RPMI7951 (cell line): ENCODE data around the gene USP15. TPM values are rescaled to one million over a fixed set of nuclear protein-coding genes. Genes with fewer than 3 reads are reported as not detected.
A peak's percentile ranks its signal among the peaks of the same experiment; 100 is the strongest.

Source experiments
- DNase-seq: peaks from one replicate; pipeline ENCODE4 v3.0.0-alpha.2; 2012; ENCODE audit warnings: low read depth
- total RNA-seq: library from RNA; depleted of rRNA; stranded (reverse); fragments of >200 nt; shearing (Covaris generic); gene quantifications from 2 replicates; pipeline ENCODE4 v1.2.3, GENCODE V29; 2014

Gene USP15
- total RNA-seq, 1 experiment from 2014 or later, result 40.0 TPM

DNA sequence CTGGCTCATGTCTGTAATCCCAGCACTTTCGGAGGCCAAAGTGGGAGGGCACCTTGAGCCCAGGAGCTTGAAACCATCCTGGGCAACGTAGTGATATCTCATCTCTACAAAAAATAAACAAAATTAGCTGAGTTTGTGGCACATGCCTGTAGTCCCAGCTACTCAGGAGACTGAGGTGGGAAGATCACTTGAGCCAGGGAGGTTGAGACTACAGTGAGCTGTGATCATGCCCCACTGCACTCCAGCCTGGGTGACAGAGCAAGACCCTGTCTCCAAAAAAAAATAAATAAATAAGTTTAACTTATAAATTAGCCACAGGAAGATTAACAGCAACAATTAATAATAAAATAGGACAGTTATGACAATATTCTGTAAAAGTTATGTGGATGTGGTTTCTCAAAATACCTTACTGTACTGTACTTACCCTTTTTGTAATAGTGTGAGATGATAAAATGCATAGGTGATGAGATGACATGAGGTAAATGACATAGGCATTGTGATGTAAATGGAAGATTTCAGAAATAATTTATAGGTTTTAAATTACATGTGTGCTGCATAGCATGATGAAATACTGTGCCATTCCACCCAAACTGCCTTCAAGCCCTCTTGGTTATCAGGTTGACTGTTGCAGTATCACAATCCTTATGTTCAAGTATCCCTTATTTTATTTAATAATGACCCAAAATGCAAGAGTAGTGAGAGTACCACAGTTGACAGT is 22.0 kb downstream of the USP15 start:
- no peak for DNase-seq

DNA sequence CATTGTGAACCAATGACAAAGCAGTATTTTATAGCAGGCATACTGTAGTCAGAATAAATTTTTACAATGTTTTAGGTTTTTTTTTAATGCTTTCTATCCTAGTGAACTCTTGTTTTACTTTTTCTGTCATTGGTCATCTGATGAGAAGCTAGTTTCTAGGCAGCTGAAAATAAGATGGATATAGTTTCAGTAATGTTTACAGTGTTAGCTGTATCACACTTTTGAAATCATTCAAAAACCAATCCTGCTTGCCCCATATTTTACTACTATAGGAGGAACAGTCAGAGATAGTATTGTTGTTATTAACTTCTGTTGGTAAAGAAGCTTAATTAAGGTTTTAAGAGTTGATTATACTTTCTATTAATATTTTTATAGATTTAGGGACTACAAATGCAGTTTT is 24.5 kb downstream of the USP15 start:
- no peak for DNase-seq

DNA sequence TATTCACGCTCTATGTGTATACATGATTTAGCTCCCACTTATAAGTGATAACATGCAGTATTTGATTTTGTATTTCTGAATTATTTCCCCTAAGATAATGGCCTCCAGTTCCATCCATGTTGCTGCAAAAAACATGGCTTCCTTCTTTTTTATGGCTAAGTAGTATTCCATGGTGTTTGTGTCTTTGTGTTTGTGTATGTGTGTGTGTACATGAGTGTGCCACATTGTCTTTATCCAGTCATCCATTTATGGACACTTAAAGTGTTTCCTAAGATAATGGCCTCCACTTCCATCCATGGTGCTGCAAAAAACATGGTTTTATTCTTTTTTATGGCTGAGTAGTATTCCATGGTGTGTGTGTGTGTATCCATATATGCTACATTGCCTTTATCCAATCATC is 25.1 kb downstream of the USP15 start:
- no peak for DNase-seq

DNA sequence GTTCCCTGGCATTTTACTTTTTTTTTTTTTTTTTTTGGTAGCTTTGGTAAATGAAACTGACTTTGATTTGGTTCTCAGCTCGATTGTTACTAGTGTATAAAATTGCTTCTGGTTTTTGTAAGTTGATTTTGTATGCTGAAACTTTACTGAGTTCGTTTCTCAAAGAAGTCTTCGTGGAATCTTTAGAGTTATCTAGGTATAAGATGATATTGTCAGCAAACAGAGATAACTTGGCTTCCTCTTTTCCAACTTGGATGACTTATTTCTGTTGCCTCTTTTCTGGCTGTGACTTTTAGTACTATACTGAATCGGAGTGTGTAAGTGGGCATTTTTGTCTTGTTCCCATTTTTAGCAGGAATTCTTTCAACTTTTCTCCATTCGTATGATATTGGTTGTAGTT is 28.1 kb downstream of the USP15 start:
- DNase-seq, result no peak

DNA sequence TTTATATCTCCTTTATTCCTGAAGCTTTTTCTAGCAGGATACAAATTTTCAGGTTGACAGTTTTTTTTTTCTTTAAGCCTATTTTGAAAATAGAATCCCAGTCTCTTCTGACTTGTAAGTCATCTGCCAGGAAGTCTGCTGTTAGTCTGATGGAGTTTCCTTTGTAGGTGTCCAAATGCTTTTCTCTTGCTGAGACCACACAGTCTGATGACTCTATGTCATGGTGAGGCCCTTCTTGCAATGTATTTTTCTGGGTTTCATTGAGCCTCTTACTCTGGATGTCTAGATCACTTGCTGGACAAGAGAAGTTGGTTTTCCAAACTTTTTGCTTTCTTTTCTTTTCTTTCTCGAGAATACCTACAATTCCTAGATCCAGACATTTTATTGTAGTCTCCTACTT is 30.6 kb downstream of the USP15 start:
- DNase-seq, result no peak

DNA sequence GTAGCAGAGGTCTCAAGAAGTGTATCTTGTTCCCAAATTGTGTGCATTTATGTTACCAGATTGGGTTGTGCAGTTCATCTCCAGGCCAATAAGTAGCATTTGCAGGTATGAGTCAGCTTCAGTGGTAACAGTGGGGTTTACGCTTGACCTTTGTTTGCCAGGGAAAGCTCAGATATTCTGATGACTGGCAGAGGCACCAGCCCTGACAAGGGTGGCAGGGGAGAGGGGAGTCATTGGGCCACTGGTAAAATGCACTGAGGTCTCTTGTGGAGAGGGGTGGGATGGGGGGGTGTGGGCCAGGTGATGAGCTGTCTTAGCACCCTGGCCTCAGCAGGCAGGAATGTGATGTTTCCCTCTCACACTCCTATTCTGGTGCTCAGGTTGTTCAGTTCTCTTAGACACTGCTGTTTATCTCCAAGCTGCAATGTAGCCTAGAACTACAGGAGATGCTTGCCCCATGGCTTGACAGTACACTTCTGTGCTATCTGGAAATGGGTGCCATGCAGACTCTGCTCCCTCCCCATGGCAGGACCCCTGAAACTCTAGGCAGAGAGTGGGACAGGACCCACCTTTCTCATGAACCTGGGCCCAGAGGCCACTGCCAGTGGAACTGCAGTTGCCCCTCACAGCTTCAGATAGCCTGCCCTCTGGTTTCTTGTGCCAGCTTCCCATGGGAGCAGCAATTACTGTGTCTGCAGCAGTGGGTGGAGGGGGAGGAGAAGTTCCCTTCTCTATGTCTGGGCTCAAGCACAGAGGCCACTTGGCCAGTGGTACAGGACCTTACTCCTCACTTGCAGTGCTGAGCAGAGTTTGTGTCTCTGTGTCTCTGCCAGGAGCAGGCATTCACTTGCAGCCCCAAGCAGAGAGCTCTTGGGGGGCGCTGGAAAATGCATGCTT is 31.9 kb downstream of the USP15 start:
- peak; percentile 29 for DNase-seq

DNA sequence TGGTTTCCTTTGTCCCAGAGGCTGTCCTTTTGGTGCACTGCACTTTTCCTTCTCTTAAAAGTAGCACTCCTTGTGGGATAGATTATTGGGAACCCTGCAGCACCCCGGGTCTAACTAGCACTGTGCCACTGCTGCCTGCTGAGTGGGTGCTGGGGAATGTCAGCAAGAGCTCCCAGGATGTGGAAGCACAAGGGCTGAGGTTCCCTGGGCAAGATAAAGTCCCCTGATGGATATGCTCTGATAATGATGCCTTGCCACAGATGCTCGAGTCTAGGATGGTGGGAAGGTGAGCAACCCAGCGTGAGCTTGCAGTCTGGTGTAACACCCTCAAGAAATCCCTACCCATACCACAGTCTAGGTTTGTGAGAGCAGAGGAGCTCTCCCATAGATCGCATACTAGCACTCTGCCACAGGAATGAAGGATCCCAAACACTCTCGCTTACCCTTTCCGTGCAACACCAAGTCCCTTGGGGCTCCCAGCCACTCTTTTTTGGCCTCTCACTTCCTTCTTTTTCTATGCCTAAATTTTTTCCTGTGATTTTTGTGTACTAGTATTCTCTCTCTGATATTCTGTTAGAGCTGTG is 32.6 kb downstream of the USP15 start:
- no peak for DNase-seq

DNA sequence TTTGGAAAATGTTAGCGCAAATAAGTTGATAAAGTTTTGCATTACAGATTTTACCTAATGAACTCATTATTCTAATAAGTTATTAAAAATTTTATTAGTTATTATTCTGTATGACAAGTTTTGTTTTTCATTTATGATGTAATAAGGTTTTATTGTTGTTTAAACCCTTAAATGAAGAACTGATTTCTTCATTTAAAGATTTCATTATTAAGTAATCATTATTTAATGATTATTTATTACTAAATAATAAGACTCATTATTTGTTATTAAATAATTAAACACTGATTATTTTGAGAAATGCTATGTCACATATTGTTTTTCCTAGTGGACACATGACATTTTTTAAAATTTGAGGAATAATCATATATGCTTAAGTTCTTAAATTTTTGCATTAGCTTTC is 34.2 kb downstream of the USP15 start:
- no peak for DNase-seq

DNA sequence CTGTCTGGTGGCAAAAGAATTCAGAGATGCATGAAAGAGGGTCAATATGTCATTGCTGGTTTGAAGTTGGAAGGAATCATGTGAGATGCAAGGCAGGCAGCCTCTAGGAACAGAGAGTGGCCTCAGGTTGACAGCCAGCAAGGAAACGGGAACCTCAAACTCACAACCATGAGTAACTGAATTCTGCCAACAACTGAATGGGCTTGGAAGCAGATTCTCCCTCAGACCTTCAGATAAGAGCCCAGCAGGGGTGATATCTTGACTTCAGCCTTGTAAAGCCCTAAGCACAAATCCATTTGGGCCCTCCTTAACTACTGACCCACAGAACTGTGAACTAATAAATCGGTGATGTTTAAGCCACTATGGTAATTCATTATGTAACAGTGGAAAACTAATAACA is 35.8 kb downstream of the USP15 start:
- no peak for DNase-seq

DNA sequence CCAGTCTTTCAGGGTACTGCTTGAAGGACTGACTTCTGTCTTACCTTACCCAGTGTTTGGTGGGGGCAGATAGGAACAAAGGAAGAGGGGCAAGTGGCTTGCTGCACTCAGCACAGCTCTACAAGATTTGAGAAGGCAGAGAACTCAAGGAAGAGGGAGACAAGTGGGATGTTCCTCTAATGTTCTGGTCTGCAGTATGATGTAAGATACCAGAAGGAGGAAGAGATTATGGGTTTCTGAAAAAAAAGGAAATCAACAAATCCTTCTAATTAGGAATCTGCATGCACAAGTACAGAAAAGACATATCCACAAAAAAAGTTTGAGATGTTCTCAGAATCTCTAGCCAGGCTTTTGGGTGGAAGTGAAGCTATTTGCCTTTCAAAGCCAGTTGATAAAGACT is 37.1 kb downstream of the USP15 start:
- no peak for DNase-seq

DNA sequence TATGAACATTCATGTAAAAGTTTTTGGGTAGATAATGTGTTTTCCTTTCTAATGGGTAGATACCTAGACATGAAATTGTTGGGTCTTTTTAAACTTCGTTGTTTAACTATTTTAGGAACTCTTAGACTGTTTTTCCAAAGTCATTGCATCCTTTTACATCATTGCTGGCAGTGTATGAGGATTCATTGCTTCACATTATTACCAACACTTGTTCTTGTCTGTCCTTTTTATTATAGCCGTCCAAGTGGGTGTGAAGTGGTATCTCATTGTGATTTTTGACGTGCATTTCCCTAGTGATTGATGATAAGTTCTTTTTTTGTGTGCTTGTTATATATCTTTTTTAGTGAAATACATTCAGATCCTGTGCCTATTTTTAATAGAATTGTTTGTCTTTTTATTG is 39.4 kb downstream of the USP15 start:
- no peak for DNase-seq

DNA sequence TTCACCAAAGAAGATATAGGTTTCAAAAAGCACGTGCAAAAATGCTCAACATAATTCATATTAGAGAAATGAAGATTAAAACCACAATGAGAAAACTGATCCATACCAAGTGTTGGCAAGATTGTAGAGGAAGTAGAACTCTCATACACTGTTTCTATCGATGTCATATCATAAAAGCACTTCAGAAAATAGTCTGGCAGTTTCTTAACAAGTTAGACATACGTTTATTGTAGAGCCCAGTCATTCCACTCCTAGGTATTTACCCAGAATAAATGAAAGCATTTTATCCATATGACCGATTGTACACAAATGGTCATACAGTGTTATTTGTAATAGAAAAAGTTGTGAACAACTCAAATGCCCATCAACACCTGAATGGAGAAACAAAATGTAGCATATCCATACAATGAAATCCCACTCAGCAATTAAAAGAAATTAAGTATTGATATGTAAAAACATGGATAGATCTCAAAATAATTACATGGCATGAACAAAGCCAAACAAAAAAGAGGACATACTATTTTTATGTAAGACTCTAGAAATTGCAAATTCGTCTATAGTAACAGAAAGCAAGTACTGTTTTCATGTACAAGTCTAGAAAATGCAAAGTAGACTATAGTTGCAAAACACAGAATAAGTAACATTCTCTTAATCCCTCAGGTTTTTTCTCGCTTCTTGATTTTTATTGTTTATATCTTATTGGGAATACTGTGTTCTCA is 41.0 kb downstream of the USP15 start:
- no peak for DNase-seq

DNA sequence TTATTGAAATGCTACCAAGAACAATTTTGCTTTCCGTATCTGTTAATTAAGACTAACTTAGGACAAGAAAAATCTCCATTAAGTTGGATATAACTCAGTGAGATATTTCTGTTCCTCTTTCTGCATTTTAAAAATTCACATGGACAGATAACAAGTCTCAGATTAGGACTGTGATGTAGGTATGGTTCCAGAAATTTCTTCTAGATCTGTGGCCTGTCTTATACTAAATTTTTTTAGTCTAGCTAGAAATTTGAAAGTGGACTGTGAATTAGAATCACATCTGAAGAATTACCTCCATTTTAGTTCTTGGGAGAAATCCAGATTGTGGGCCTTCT is 41.6 kb downstream of the USP15 start:
- DNase-seq, result no peak

DNA sequence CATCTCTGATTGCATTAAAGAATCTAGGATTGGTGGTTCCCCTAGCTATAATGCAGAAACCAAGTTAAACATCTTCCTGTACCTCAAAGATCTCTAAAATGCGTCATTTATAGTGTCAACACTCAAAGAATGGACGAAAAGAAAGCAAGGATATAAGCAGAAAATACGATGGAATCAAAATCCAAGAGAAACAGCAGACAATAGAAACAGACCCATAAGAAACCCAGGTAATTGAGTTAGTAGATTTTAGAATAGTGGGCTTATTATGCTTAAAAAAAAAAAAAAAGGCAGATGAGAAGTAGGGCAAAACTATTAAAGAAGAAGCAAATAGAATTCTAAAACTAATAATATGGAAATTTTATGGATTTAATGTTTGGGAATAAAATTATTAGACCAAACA is 44.4 kb downstream of the USP15 start:
- no peak for DNase-seq

DNA sequence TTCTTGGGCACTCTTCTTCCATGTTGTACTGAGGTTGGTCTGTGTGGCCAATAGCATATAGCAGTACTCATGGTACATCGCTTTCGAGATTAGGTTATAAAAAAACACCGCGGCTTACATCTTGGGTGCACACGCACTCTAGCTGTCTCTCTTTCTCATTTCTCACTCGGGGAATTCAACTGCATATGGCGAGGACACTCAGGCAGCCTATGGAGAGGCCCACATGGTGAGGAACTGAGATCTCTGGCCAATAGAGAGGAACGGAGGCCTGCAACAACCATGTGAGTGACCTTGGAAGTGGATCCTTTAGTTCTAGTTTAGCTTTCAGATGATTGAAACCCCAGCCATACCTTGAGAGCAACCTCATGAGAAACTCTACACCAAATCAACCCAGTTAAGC is 45.6 kb downstream of the USP15 start:
- no peak for DNase-seq

DNA sequence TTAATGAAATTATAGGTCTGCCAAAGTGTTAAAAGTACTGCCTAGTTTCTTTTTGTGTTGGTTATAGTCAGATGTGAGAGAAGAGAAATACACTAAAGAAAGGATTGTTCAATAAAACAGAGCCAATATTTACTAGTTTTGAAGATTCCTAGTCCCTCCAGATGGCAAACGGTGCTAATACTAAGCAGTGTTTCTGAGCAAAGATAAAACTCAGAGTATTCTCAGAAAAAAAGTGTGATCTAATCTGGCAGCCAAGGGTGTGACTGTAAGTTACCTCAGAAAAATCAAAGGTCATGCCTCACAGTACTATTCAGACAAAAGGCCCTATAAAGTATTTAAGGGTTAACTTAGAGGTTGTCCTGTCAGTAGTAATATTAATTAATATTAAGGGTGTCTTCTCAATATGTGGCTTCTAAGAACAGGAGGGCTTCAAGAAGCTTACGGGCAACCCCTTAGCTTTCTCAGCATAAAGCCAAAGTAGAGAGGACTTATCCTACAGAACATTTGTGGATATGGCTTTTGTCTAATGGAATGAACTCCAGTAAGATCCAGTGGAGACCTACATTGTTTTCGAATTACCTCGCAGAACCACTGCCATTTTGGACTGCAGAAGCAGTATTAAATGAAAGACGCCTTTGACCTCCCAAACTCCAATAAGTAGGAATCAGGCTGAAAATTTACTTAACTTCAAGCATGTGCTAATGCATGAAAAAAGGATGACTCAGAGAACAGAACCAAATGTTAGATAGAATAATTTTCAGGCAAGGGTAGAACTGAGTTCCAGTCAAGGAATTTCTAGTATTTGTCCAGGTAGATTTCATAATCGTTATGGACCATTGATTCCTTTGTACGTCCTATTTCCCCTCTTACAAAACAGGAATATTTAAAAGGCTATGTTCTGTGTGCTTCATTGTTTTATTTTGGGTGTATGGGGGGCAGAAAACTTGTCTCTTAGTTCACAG is 46.6 kb downstream of the USP15 start:
- no peak for DNase-seq

DNA sequence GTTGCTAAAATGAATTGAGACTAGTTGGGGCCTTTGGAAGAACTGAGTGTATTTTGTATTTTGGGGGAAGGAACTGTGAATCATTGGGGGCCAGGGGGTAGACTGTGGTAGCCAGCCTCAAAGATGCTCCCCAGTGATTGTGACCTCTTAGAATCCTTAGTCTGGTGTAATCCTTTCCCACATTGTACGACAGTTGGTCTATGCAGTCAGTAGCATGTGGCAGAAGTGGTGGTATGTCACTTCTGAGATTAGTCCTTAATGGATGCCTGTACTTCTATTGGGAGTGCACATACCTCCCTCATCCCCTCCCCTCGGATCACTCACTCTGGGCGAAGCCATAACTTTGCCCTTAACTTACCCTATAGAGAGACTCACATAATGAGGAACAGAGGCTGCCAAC is 48.0 kb downstream of the USP15 start:
- DNase-seq, result no peak

DNA sequence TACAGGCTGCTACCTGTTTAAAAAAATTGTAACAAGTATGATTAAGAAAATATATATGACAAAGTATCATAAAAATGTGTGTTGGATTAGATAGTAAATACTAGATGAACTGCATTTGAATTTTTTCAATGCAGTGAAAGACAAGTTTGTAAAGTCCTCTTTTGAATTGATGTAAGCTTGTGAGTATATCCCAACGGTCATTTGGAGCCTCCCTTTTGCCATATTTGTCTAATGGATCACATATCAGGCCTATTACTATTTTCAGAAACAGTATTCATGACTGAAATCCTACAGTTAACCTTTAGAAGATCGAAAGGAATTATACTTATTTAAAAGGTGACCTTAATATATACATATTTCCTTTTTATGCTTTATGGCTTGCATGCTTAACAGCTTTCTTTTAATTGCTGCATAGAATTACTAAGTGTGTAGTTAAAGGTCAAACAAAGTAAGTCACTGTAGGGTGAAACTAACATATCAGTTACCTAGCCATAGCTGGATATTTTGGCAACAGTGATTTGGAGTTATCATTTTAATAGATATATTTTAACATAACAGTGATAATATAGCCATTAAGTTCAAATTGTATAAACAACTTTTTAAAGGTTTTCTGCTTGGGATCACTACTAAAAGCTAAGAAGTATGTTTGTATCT is 53.6 kb downstream of the USP15 start:
- no peak for DNase-seq

DNA sequence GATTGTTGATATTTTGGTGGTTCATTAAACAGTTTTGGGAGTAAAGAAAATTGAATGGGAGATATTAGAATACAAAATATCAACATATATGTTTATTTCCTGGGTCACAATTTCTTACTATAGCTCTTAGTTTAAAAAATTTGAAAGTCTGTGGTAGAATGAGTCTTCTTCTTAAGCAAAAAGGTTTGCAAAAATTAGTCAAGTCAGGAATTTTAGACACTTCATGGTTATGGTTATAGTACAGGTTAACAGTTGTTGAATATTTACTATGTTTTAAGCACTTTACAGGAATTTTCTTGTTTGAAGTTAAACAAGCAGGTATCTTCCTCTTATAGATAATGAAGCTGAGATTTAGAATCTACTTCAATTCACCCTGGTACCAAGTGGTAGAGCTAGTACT is 56.8 kb downstream of the USP15 start:
- no peak for DNase-seq

DNA sequence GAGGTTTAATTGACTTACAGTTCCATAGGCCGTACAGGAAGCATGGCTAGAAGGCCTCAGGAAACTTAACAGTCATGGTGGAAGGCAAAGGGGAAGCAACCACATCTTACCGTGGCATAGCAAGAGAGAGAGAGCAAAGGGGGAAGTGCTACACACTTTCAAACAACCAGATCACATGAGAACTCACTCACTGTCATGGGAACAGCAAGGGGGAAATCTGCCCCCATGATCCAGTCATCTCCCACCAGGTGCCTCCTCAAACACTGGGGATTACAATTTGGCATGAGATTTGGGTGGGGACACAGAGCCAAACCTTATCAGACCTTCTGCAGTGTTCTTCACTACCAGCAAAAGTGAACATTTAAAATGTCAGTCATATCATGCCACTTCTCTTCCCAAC is 58.9 kb downstream of the USP15 start:
- DNase-seq, result no peak

DNA sequence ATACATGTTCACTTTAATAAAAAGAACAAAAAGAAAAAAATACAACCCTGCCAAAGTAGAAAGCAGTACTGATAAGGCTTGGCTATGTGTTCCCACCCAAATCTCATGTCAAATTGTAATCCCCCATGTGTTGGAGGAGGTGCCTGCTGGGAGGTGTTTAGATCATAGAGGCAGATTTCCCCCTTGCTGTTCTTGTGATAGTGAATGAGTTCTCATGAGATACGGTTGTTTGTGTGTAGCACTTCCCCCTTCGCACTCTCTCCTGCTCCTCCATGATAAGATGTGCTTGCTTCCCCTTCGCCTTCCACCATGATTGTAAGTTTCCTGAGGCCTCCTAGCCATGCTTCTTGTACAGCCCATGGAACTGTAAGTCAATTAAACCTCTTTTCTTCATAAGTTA is 59.9 kb downstream of the USP15 start:
- DNase-seq, result no peak
